DOHH2 (cell line): ENCODE data around the gene NT5DC3.

Experiments used
- EZH2phosphoT487 ChIP-seq: fragments of 200-600 bp; sonication (generic); IDR thresholded peaks from 2 replicates; pipeline ENCODE4 v1.6.1; 2017; ENCODE audit warnings: borderline replicate concordance, mild to moderate bottlenecking, antibody characterized with exemption, low read length, moderate library complexity, mixed read lengths
- TF ChIP-seq, protein P1 (sequence below): fragments of 200-600 bp; sonication (generic); IDR thresholded peaks from one replicate; pipeline ENCODE4 v1.5.1; 2014; ENCODE audit warnings: antibody characterized with exemption, mild to moderate bottlenecking, low read depth, low read length; ENCODE audit not compliant: poor library complexity, severe bottlenecking

DNA sequence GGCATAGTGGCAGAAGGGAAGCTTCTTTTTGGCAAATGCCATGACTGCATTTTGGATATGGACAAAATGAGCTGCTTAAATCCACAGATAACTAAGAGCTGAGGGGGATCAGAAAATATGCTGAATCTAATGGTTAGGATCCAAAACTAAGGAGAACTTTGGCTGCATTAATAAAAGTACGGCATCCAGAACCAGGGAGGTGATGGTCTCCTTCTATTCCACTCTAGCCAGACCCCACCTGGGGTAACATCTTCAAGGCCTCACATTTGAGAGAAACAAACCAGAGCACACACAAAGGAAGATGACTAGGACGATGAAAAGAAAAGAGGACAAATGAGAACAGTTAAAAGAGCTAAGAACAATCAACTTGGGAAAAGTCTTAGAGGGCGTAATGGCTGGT lies 27.6 kb downstream of the NT5DC3 start:
- TF ChIP-seq, protein P1, sequence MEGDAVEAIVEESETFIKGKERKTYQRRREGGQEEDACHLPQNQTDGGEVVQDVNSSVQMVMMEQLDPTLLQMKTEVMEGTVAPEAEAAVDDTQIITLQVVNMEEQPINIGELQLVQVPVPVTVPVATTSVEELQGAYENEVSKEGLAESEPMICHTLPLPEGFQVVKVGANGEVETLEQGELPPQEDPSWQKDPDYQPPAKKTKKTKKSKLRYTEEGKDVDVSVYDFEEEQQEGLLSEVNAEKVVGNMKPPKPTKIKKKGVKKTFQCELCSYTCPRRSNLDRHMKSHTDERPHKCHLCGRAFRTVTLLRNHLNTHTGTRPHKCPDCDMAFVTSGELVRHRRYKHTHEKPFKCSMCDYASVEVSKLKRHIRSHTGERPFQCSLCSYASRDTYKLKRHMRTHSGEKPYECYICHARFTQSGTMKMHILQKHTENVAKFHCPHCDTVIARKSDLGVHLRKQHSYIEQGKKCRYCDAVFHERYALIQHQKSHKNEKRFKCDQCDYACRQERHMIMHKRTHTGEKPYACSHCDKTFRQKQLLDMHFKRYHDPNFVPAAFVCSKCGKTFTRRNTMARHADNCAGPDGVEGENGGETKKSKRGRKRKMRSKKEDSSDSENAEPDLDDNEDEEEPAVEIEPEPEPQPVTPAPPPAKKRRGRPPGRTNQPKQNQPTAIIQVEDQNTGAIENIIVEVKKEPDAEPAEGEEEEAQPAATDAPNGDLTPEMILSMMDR: no peak
- no peak for TF ChIP-seq EZH2phosphoT487
